Hematopoietic multipotent progenitor cell (in vitro differentiated cells): Measurements from ENCODE around the gene PPP2R2C. TPM values are rescaled to one million over a fixed set of nuclear protein-coding genes. Genes with fewer than 3 reads are reported as not detected.

Experiments used
- DNase-seq, 3 donors: peaks; one replicate each; pipeline ENCODE4 v3.0.0-alpha.2; 2011 to 2015; ENCODE audit warnings: low read depth in 2 of 3, low spot score in 2 of 3
- total RNA-seq: library from RNA; depleted of rRNA; stranded (reverse); fragments of >200 nt; gene quantifications from one replicate; pipeline ENCODE4 v1.2.3, GENCODE V29; 2012

Gene PPP2R2C
- total RNA-seq, 1 donor, result under 0.01 TPM

DNA sequence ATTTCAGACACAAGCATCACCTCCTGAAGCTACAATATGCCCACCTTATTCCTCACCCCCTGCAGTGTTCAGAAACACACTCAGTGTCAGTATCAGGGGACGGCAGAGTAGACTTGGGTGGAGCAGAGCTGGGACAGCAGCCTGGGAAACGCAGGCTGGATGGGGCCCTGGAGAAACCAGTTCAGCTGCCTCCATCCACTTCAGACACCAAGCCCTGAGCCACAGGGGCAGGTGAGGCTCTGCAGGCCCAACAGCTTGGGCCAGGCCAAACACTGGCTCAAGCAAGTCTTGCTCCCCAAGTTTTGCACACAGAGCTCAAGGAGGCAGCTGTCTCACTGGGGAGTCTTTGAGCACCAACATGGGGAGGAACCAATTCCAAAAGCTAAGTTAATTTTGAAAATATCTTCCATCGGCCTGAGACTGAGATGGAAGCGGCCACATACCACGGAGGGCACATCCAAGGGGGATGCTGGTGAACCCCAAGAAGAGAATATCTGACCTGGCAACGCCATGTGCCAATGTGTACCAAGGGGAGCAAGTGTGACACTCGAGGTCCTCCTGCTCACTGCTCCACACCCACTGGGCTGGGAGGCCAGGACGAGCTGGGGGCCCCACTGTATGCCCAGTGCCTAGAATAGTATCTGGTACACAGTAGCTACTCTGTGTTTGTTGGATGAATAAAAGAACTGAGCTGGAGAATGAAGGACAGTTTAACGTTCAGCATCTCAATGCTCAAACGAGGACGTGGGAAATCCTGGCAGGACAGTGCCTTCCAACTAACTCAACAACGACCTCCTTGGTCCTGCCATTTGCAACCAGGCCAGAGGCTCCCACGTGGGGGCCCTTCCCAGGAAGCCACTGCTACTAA lies 45.6 kb downstream of the PPP2R2C start:
- no peak for DNase-seq

DNA sequence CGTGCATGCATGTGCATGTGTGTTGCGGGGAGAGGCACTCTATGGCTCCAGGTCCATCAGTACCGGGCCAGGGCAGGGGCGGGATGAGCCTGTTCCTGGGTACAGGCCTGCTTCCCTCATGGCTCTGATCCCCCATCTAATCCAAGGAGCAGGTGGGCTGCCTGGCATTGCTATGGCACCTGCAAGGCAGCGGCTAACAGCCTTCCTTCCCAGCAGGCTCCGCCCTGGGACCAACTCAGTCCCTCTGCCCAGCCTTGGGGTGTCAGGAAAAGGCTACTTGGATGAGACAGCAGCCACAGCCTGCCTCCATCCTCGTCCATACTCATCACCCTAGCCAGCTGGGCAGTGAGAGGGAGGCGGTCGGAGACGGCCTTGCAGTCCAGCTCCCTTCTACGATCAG lies 46.5 kb downstream of the PPP2R2C start:
- DNase-seq, result no peak

DNA sequence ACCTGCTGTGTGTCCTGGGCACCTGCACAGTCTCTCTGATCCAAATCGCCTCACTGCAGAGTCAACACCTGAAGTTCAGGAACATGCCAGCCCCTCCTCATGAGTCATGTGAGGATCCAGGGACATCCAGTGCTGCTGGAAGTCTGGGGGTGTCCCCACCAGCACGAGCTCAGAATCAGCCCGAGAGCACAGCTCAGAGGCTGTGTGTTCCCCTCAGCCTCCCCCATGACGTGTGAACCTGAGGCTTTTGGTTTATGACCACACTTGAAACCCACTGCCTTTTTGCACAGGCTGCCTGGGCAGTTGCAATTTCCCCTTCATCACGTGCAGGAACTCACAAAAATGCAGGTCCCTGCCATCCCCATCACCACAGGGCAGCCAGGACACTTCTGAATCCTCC lies 47.1 kb downstream of the PPP2R2C start:
- DNase-seq, result no peak

DNA sequence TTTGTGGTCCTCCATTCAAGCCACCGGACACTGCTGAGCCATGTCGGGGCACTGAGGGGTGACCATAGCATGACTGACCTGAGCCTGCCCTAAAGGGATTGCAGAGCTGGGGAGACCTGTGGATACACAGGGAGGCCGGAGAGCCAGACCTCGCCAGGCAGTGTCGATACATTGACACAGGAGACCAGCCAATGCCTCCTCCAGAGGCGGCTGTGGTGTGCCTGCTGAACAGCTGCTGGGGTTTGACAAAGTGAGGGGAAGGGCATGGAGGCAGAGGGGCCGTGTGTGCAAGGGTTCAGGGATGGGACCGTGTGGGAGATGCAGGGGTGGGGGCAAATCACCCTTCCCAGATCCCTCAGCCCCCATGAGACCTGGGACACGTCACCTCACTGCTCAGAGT lies 48.0 kb downstream of the PPP2R2C start:
- no peak for DNase-seq

DNA sequence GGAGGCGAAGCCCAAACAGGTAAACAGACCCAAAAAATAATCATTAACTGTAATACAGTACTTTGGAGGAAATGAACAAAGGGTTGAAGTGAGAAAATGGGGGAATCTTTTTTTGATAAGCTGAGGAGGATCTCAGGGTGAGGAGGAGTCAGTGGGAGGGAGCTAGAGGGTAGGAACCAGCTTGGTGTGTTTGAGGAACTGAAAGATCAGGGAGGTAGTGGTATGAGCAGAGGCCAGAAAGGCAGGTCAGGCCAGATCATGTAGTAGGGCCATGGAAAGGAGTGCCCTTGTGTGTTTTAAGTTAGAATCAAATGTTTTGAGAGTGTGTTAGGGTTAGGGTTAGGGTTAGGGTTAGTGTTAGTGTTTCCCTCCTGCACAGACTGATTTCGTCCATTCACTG lies 48.8 kb downstream of the PPP2R2C start:
- DNase-seq, result no peak

DNA sequence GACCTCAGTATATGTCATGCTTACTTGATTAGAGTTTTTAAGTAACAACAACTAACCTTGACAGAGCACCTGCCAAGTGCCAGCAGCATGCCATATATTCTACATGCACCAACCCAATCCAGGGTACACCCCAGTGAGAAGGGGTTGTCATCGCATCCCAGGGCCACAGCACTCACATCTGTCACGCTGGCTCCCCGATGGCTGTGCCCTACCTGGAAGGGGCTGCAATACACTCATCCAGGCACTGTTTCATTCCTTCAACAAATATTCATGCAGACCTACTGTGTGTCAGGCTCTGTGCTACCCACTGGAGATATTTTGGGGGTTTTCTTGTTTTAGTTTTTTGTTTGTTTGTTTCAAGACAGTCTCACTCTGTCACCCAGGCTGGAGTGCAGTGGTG lies 49.5 kb downstream of the PPP2R2C start:
- no peak for DNase-seq

DNA sequence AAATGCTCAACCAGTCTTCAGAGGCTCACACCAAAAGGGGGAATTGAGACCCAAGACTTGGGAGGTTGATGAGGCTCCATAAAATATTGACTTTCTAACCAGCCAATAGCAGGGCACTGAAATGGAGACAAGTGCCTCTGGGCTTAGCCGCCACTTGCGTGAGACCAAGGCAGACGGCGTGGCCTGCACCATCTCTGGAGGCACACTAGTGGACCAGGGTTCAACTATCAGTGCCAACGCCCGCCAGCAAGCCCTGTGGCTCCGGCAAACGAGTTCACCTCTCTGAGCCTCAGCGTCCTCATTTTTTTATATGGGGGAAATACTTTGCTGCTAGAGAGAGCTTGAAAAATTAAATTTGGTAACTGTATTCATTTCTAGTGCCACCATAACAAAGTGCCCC lies 50.3 kb downstream of the PPP2R2C start:
- no peak for DNase-seq

DNA sequence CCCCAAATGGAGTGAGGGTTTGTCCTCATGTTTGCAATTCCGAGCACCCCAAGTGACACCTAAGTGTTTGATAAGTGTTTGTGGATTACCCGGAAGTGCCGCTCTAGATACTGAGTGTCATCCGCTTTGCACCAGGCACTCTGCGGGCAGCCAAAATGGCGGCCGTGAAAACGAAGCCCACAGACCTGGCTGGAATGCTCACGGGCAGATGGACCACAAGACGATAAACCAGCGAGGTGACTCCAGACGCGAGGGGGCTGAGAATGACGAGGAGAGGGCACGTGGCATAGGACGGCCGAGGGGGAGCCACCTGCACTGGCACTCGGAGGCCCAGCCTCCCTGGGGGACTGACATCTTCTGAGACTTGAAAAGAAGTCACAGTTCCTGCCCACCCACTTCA lies 51.0 kb downstream of the PPP2R2C start:
- DNase-seq, result no peak

DNA sequence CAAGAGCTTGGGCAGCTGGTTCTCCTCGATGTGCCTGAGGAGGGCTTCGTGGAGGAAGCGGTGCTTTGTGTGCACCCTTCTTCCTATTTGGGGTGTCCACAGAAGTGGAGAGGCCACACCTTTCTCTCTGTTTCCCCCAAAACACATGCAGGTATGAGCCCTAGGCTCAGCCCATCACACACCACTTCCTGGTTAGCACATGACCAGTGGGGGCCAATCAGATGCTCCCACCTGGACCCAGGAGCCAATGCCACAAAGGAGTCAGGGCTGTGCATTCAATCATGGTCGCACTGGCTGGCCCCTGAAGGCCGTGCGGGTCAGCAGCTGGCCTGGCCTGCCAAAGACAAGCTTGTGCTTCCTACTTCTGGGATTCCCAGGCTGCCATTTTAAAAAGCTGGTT lies 51.4 kb downstream of the PPP2R2C start:
- no peak for DNase-seq

DNA sequence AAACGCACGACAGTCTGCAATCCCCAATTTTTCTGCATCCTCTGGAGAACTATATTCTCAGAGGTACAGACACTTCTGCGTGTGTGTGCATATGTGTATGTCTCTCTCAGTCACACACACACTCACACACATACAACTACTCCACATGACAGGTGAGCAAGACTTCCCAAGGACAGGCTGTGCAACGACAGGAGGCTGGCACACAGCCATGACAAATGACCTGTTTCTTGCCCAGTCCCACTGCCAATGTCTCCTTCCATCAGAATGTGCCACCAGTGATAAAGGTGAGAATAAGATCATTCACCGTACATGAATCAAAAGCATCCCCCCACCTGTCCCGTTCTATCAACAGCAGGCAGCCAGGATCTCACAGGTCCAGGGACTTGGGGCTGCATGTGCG lies 52.4 kb downstream of the PPP2R2C start:
- DNase-seq, result no peak

DNA sequence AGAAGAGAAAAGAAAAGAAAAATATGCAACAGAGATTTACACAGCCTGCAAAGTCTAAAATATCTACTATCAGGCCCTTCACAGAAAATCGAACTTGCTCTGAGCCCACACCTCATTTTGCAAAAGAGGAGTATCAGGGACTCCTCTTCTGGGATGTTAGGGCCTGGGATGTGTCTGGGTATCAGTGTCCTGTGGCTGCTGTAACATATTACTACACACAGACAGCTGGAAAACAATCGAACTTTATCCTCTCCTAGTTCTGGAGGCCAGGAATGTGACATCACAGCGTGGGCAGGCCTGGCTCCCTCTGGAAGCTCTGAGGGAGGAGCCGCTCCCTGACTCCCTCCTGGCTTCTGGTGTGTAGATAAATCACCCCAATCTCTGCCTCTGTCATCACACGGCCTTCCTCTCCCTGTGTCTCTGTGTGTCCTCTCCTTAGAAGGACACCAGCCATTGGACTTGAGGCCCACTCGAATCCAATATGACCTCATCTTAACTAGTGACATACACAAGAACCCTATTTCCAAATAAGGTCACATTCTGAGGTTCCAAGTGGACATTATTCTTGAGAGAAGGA lies 52.9 kb downstream of the PPP2R2C start:
- DNase-seq, result no peak

DNA sequence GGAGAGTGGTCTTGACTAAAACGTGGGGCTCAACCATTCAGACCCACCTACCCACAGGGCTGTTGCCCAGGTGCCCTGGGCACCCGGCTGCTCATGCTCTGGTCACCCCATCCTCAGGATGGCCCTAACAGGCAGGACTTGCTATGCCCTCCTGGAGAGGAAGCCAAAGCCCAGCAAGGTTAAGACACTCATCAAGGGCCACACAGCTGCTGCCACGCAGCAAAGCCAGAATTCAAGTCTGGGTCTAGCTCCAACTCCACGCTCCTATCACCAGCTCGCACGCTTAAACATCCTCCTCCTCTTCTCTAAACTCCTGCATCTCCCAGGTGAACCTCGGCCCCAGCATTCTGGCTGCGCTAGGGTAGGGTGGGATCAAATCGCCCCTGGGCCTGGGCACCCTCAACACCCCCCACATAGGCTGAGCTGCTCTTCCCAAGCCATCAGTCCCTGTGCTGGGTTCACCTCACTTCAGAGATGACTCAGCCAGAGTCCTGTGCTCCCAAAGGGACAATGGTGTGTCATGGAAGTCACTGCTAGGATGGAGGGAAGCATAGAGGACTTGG lies 54.1 kb downstream of the PPP2R2C start:
- DNase-seq, result no peak

DNA sequence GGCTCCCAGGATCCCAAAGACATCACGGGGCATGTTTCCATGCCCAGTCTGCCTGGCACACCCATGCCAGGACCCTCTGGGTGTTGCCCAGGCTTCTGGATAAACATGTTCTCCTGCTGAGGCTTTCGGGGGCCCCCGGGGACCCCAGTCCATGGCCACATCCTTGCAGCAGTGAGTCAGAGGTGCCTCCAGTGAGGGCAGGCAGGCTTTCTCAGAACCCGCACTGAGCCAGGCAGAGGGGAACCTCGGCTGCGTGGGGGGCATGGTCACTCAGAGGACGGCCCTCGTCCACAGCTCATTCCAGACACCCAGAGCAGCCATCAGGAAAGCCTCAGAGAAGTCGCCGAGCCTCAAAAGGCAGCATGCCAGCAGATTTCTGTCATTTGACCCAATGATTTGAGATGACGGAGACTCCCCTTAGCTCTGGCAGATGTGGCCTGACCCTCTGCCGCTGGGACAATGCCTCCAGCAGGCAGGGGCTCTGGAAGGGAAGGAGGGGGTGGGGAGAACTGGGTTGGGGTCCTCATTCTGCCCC lies 54.8 kb downstream of the PPP2R2C start:
- DNase-seq, result no peak

DNA sequence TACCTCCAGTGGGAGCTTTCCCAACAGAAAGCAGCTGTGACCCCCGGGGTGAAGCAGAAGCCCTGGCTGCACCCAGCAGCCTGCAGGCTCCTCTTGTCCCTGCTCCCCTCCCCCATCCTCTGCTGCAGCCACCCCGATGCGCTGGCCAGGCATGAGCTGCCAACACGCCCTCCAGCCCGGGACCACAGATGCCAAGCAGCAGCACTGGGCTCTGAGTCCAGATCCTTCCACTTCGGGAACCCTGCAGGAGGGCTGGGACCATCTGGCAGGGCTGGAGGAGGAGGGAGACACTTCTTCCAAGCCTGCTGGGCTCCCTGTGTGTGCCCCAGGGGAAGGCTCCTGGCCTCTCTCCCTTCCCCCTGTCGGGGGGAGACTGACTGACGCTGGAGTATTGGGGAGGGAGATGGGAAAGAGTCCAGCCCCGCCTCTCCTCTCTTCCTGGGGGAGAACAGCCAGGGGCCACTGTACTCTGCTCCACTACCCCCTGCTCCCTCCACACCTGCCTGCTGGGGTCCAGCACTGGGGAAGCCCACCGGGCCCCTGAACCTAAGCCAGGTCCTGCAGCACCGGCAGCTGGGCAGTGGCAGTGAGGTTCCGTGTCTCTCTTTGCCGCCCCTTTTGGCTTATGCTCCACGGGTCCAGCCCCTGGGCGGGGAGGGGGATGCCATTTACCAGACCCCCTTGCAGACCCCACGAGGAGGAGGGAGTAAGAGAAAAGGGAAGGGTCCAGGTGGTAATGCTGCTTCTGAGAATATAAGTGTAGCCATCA lies 55.7 kb downstream of the PPP2R2C start:
- DNase-seq, result no peak

DNA sequence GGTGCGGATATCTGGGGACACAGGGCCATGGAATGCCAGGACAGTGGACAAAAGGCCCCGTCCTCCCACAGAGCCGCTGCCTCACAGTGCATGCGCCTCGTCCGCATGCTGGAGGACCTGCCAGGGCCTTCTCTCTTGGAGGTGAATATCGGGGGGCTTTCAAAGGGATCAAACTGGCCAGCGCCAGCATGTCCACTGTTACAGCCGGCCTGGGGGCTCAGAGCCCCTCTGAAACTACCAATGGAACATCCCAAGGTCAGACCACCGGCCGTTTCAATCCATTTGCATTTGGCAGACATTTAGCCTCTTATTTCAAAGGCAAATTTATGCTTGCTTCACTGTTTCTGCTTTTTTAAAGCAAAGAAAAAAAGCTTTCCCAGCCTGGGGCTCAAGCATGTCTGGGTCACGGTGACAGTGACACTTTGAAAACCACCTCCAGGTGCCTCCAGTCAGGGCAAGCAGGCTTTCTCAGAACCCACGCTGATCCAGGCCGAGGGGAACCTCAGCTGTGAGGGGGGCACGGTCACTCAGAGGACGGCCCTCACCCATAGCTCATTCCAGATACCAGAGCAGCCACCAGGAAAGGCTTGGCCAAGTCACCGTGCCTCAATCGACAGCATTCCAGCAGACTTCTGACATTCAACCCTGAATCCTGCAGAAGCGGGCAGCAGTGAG lies 57.2 kb downstream of the PPP2R2C start:
- DNase-seq, result no peak

DNA sequence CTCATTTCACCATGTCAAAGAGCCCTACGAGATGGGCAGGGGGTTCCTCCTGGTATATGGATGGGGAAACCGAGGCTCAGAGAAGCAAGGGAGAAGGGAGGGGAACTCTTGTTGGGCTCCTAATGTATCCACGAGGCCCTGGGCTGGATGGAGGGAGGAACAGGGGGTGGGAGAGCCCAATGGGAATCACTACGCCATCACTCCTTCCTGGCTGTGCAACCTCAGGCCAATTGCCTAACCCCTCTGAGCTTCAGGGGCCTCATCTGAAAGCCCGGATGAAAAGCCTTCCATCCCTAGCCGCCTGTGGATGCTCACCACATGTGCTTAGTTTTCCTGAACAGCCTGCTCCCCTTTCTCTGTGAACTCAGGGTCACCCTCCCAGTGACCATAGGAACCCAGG lies 57.8 kb downstream of the PPP2R2C start:
- DNase-seq, result no peak

DNA sequence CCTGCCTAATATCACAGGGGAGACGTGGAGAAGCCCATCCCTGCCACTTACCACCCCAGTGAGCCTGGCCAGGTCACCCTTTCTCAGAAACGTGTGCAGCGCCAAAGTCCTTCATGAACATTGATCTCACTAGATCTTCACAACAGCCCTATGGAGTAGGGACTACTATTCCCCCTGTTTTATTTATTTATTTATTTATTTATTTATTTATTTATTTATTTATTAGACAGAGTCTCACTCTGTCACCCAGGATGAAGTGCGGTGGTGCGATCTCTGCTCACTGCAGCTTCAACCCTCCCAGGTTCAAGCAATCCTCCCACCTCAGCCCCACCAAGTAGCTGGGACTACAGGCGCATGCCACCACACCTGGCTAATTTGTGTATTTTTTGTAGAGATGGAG lies 61.8 kb downstream of the PPP2R2C start:
- no peak for DNase-seq

DNA sequence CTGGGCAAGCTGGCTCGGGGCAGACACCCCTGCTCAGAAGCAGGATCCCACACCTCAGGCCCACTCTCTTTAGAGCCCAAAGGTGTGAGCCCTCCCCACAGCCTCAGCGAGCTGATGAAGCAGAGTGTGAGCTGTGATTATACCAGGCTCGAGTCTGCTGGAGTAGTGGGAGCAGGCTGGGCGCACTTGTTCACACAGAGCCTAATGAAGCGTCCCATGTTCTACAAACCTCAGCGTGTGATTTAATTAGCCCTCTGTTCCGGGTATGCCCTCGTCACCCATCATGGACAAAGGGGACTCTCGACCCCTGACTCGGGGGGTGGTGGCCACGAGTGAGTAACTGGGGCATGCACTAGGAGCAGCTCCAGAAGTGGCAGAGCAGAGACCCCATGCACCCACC lies 62.3 kb downstream of the PPP2R2C start:
- no peak for DNase-seq

DNA sequence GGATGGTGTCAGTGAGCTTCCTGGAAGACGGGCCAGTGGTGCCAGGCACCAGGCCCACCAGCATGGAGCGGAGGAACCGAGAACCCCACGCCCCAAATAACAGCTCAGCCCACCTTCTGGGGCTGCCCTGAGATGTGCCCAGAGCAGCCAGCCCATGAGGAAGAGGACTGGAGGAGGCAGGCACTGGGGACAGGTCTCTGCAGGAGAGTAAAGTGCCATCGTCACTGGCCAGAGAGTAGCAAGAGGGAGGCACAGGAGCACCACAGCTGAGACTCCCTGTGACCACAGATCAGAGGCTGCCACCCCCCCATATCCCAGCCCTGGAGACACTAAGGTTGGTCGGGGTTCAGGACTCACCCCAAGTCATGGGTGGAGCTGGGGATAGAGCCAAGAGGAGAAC lies 63.0 kb downstream of the PPP2R2C start:
- no peak for DNase-seq

DNA sequence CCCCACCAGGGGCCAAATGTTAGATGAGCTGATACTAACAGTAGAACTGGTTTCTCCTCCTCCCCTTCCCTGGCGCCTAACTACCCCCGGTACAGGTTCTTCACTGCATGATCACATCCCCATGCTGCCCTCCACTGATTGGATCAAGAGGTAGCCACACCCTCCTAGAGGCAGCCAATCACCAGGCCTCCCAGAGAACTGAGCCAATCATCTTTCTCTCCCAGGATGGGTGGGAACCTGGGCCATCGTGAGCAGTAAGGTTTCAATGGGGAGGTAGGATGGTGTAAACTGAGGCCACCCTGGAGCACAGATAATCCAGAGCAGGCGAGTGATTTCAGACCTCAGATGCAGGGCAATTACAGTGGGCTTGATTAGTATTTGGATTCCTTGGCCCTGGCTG lies 64.2 kb downstream of the PPP2R2C start:
- DNase-seq, result no peak

DNA sequence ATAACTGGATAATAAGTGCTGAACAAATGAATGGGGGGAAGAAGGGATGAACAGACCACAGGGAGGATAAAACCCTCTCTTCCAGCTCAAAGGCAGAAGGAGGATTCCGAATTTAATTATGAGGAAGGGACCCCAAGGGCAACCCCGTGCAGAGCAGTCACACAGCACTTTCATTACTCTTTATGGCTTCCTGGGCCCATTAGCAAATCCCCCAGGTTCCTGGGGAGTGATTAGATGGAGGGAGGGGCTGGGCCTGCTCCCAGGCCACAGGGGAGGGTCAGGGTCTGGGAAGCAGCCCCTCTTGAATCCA lies 67.1 kb downstream of the PPP2R2C start:
- DNase-seq, result no peak
